ENCODE data around the gene TAP1. TPM values are rescaled to one million over a fixed set of nuclear protein-coding genes. Genes with fewer than 3 reads are reported as not detected.

TAP1 gene
- total and polyA plus RNA-seq, 2 donors (not counting 3 experiments of a cell fraction or from before 2014, with no cell fraction given), result 15.6 to 25.9 TPM

- FAIRE-seq, result no peak
- CTCF ChIA-PET, result interaction anchor here (1.8 kb wide), 1 partner anchor 38 kb away, joined by 5 read pairs; no protein-coding TSS in a partner anchor
- Histone ChIP-seq H3K36me3 (ENCODE audit: control insufficient read depth in 2 of 2, extremely low read depth in 1 of 2, insufficient read depth in 2 of 2, low read length in 2 of 2) (peaks cover 2 to 10% of the 10 kb centered on the region in 2 experiments), H3K27me3 (ENCODE audit: control insufficient read depth in 2 of 2, insufficient read depth in 2 of 2, low read length in 2 of 2) (no peaks in the 10 kb centered on the region), H3K79me2 (ENCODE audit: control insufficient read depth, insufficient read depth, low read length) (no peaks in the 10 kb centered on the region), H3K9ac (replicated peaks; ENCODE audit: extremely low read depth, insufficient read depth, low read length) (no peak overlapping the region), H3K9me3 (replicated peaks; ENCODE audit: control insufficient read depth, insufficient read depth, low read length) (no peaks in the 10 kb centered on the region), H3K4me3 (replicated peaks in 1 of 3; ENCODE audit: insufficient read depth in 1 of 3, low read depth in 1 of 3, low read length in 3 of 3) (no peak overlapping the region), H3K4me2 (ENCODE audit: insufficient read depth, low read length) (no peak overlapping the region), H2AFZ (ENCODE audit: low read depth, low read length) (no peak overlapping the region), H3K9me1 (replicated peaks; ENCODE audit: control insufficient read depth, extremely low read depth, insufficient read depth, low read length) (no peaks in the 10 kb centered on the region), H3K4me1 (ENCODE audit: control insufficient read depth, extremely low read depth, insufficient read depth, low read length) (no peaks in the 10 kb centered on the region), H4K20me1 (replicated peaks; ENCODE audit: control insufficient read depth, extremely low read depth, insufficient read depth, low read length) (no peaks in the 10 kb centered on the region), H3K27ac (ENCODE audit: insufficient read depth, low read depth, low read length) (no peak overlapping the region)
- BruUV-seq (replicated peaks), result no TSS peak
- dilution Hi-C loops (cut with MboI; ENCODE audit: extremely low pct_ligation_motif_present, low sequenced_read_pairs), result no loop called here
- no peak for DNase-seq (ENCODE audit: low read depth, low spot score)
- intact Hi-C loops (cut with micrococcal nuclease), result no loop called here
- TF ChIP-seq FOS (IDR thresholded peaks at IDR 0.05; ENCODE audit: borderline replicate concordance, insufficient read depth, low read length) (no peak), POLR2A (IDR thresholded peaks at IDR 0.05; ENCODE audit: low read depth, low read length) (no peak), JUN (IDR thresholded peaks at IDR 0.05; ENCODE audit: borderline replicate concordance, insufficient read depth, insufficient read length, low read depth) (no peak), MYC (IDR thresholded peaks at IDR 0.05; ENCODE audit: low read depth, low read length) (no peak), POLR2AphosphoS5 (IDR thresholded peaks at IDR 0.05; ENCODE audit: insufficient read depth, low read depth, low read length) (no peak), GATA2 (IDR thresholded peaks at IDR 0.05; ENCODE audit: insufficient read depth, insufficient read length, low read depth, low read length) (no peak), EZH2 (IDR thresholded peaks at IDR 0.05; ENCODE audit: borderline replicate concordance, low read depth, low read length, severe bottlenecking) (no peak), MAX (IDR thresholded peaks at IDR 0.05; ENCODE audit: insufficient read depth, insufficient read length) (no peak)
- POLR2A ChIA-PET, result no interaction called here
Observed at GRCh38 chr6:32830017-32830416, 23.5 kb downstream of the TAP1 start.

GRCh38 chr6:32829495-32829894 lies 24.0 kb downstream of the TAP1 start:
- no peaks in the 10 kb centered on the region for H3K9me3 ChIP-seq (replicated peaks; ENCODE audit: control insufficient read depth, insufficient read depth, low read length)
- H3K4me3 ChIP-seq (replicated peaks in 1 of 3; ENCODE audit: insufficient read depth in 1 of 3, low read depth in 1 of 3, low read length in 3 of 3), result no peak overlapping the region
- no peak overlapping the region for H3K4me2 ChIP-seq (ENCODE audit: insufficient read depth, low read length)
- H3K9ac ChIP-seq (replicated peaks; ENCODE audit: extremely low read depth, insufficient read depth, low read length), result no peak overlapping the region
- no peak for TF ChIP-seq CTCF (IDR thresholded peaks at IDR 0.05; ENCODE audit: extremely low read depth in 1 of 2, insufficient read depth in 1 of 2, low read depth in 1 of 2, low read length in 2 of 2)
- no peak for TF ChIP-seq POLR2A (IDR thresholded peaks at IDR 0.05; ENCODE audit: low read depth, low read length)
- TF ChIP-seq FOS (IDR thresholded peaks at IDR 0.05; ENCODE audit: borderline replicate concordance, insufficient read depth, low read length), result no peak
- no peak for TF ChIP-seq POLR2AphosphoS5 (IDR thresholded peaks at IDR 0.05; ENCODE audit: insufficient read depth, low read depth, low read length)
- TF ChIP-seq EZH2 (IDR thresholded peaks at IDR 0.05; ENCODE audit: borderline replicate concordance, low read depth, low read length, severe bottlenecking), result no peak
- no peak for TF ChIP-seq MYC (IDR thresholded peaks at IDR 0.05; ENCODE audit: low read depth, low read length)
- no peak for TF ChIP-seq GATA2 (IDR thresholded peaks at IDR 0.05; ENCODE audit: insufficient read depth, insufficient read length, low read depth, low read length)
- no peak for TF ChIP-seq JUN (IDR thresholded peaks at IDR 0.05; ENCODE audit: borderline replicate concordance, insufficient read depth, insufficient read length, low read depth)
- no peak for TF ChIP-seq MAX (IDR thresholded peaks at IDR 0.05; ENCODE audit: insufficient read depth, insufficient read length)
- dilution Hi-C loops (cut with MboI; ENCODE audit: extremely low pct_ligation_motif_present, low sequenced_read_pairs) (no loop called here), intact Hi-C loops (cut with micrococcal nuclease) (no loop called here)
- no peaks in the 10 kb centered on the region for H4K20me1 ChIP-seq (replicated peaks; ENCODE audit: control insufficient read depth, extremely low read depth, insufficient read depth, low read length)
- no peak for DNase-seq (ENCODE audit: low read depth, low spot score)
- BruUV-seq (replicated peaks), result no TSS peak
- no peaks in the 10 kb centered on the region for H3K9me1 ChIP-seq (replicated peaks; ENCODE audit: control insufficient read depth, extremely low read depth, insufficient read depth, low read length)
- ChIA-PET CTCF (interaction anchor here (1.0 to 6.7 kb wide), 2 partner anchors 8 to 39 kb away, joined by 3 to 188 read pairs; no protein-coding TSS in a partner anchor), POLR2A (no interaction called here)
- H3K27ac ChIP-seq (ENCODE audit: insufficient read depth, low read depth, low read length), result no peak overlapping the region
- H3K79me2 ChIP-seq (ENCODE audit: control insufficient read depth, insufficient read depth, low read length), result no peaks in the 10 kb centered on the region
- no peak overlapping the region for H2AFZ ChIP-seq (ENCODE audit: low read depth, low read length)
- H3K4me1 ChIP-seq (ENCODE audit: control insufficient read depth, extremely low read depth, insufficient read depth, low read length), result no peaks in the 10 kb centered on the region
- no peak for FAIRE-seq
- no peaks in the 10 kb centered on the region for H3K27me3 ChIP-seq (ENCODE audit: control insufficient read depth in 2 of 2, insufficient read depth in 2 of 2, low read length in 2 of 2)
- H3K36me3 ChIP-seq (ENCODE audit: control insufficient read depth in 2 of 2, extremely low read depth in 1 of 2, insufficient read depth in 2 of 2, low read length in 2 of 2), result peaks cover 2 to 10% of the 10 kb centered on the region in 2 experiments
